HepG2 (cell line): ENCODE results near the gene PRADC1. TPM values are rescaled to one million over a fixed set of nuclear protein-coding genes. Genes with fewer than 3 reads are reported as not detected.

Experiments used
- BCLAF1 ChIP-seq: fragments of 450-650 bp; IDR thresholded peaks from 2 replicates; pipeline ENCODE4 v1.6.1; 2017; ENCODE audit warnings: mild to moderate bottlenecking
- E2F1 ChIP-seq: sonication (generic); formaldehyde crosslinking; IDR thresholded peaks from 2 replicates; pipeline ENCODE4 v1.5.0; 2020; ENCODE audit warnings: missing genetic modification reagents
- FOSL1 ChIP-seq: sonication (generic); formaldehyde crosslinking; IDR thresholded peaks from 2 replicates; pipeline ENCODE4 v1.9.0; 2021; ENCODE audit warnings: missing genetic modification reagents, borderline replicate concordance
- KLF12 ChIP-seq: sonication (generic); formaldehyde crosslinking; IDR thresholded peaks from 2 replicates; pipeline ENCODE4 v1.4.0; 2020; ENCODE audit warnings: missing genetic modification reagents, borderline replicate concordance
- LBX2 ChIP-seq: sonication (generic); formaldehyde crosslinking; IDR thresholded peaks from 2 replicates; pipeline ENCODE4 v1.5.0; 2020; ENCODE audit warnings: missing genetic modification reagents, mild to moderate bottlenecking, borderline replicate concordance
- PHF5A ChIP-seq: IDR thresholded peaks from one replicate; pipeline ENCODE4 v1.6.1; 2018; ENCODE audit warnings: low read depth, missing genetic modification reagents; ENCODE audit not compliant: unreplicated experiment
- RCOR2 ChIP-seq: IDR thresholded peaks from 2 replicates; pipeline ENCODE4 v1.6.1; 2016; ENCODE audit warnings: missing biosample characterization, missing genetic modification reagents
- SPEN ChIP-seq: sonication (generic); formaldehyde crosslinking; IDR thresholded peaks from 2 replicates; pipeline ENCODE4 v1.5.1; 2020; ENCODE audit warnings: low read depth, mild to moderate bottlenecking, missing genetic modification reagents
- ZFP36L1 ChIP-seq: sonication (generic); formaldehyde crosslinking; IDR thresholded peaks from 2 replicates; pipeline ENCODE4 v1.8.0; 2022; ENCODE audit warnings: mild to moderate bottlenecking, missing genetic modification reagents, moderate library complexity
- ZNF124 ChIP-seq: sonication (generic); formaldehyde crosslinking; IDR thresholded peaks from 2 replicates; pipeline ENCODE4 v1.4.0; 2020; ENCODE audit warnings: missing genetic modification reagents
- polyA plus RNA-seq, 8 experiments: library from polyadenylated mRNA; depleted of rRNA in 3 of 8; stranded (reverse) in 7 of 8; unstranded in 1 of 8; fragments of >200 nt; fragmentation: Illumina TruSeq in 4 of 8; extraction: Trizol in 4 of 8; gene quantifications; 2 replicates each; pipeline versions ENCODE4 v1.2.1 to v1.2.3, GENCODE V29; 2011 to 2016; ENCODE audit warnings: low read depth in 4 of 8, missing spikeins in 1 of 8, mixed read lengths in 1 of 8; ENCODE audit not compliant: insufficient read depth in 1 of 8
- total RNA-seq, 5 experiments: library from RNA; depleted of rRNA; stranded (reverse); fragments of >200 nt; fragmentation: Illumina TruSeq; extraction: Trizol; gene quantifications; 2 replicates each; pipeline ENCODE4 v1.2.3, GENCODE V29; 2016; ENCODE audit warnings: low read depth in 1 of 5
- TF ChIP-seq, protein P1 (sequence below): sonication (generic); formaldehyde crosslinking; IDR thresholded peaks from 2 replicates; pipeline ENCODE4 v1.4.0; 2020; ENCODE audit warnings: mild to moderate bottlenecking, missing genetic modification reagents
- TF ChIP-seq, protein P2 (sequence below): sonication (generic); formaldehyde crosslinking; IDR thresholded peaks from 2 replicates; pipeline ENCODE4 v1.4.0; 2020; ENCODE audit warnings: missing genetic modification reagents, mild to moderate bottlenecking, borderline replicate concordance
- TF ChIP-seq, protein P3 (sequence below): sonication (generic); formaldehyde crosslinking; IDR thresholded peaks from 2 replicates; pipeline ENCODE4 v1.4.0; 2020; ENCODE audit warnings: mild to moderate bottlenecking, missing genetic modification reagents, borderline replicate concordance
- TF ChIP-seq, protein P4 (sequence below), 2 experiments: sonication (generic) in 1 of 2; formaldehyde crosslinking in 1 of 2; IDR thresholded peaks; 2 replicates each; pipeline versions ENCODE4 v1.6.1 to v1.9.0; 2014 to 2022; ENCODE audit warnings: antibody characterized with exemption in 1 of 2, borderline replicate concordance in 1 of 2, inconsistent platforms in 1 of 2, low read depth in 1 of 2, missing genetic modification reagents in 1 of 2

Gene PRADC1
- total and polyA plus RNA-seq, 2 of the 13 experiments (the other 11 are each of a cell fraction or from before 2014, with no cell fraction given), result 12.1 to 37.2 TPM

DNA sequence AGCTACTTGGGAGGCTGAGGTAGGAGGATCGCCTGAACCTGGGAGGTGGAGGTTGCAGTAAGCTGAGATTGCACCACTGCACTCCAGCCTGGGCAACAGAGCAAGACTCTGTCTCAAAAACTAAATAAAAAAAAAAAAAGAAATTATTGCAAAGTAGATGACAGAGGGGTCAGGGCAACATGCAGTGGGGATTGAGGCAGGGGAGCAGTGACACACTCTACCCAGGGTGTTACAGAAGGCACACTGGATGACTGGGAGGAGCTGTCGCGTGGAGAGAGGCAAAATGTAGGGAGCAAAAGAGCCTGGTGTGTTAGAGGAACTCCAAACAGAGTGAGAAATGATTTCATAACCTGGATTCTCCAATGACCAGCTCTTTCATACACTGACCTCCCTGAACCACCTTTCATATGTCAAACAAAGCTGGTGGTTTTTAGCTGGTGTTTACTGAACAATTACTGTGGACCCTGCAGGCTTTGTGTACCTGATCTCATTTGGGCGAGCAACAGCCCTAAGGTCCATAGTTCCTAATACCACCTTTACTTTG, 29.1 kb upstream of the PRADC1 start (continued):
- TF ChIP-seq, protein P1, sequence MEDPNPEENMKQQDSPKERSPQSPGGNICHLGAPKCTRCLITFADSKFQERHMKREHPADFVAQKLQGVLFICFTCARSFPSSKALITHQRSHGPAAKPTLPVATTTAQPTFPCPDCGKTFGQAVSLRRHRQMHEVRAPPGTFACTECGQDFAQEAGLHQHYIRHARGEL (CRISPR knock-in tag), result no peak
- TF ChIP-seq SPEN (CRISPR knock-in tag), result no peak
- TF ChIP-seq, protein P2, sequence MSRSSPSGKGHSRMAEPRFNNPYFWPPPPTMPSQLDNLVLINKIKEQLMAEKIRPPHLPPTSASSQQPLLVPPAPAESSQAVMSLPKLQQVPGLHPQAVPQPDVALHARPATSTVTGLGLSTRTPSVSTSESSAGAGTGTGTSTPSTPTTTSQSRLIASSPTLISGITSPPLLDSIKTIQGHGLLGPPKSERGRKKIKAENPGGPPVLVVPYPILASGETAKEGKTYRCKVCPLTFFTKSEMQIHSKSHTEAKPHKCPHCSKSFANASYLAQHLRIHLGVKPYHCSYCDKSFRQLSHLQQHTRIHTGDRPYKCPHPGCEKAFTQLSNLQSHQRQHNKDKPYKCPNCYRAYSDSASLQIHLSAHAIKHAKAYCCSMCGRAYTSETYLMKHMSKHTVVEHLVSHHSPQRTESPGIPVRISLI (CRISPR knock-in tag), result no peak; the same call in 1 of the 2 replicates
- peak; percentile 75; the same call in 1 of the 2 replicates for TF ChIP-seq ZNF124 (CRISPR knock-in tag)
- TF ChIP-seq FOSL1, result no peak
- TF ChIP-seq ZFP36L1 (CRISPR knock-in tag), result no peak
- TF ChIP-seq, protein P3, sequence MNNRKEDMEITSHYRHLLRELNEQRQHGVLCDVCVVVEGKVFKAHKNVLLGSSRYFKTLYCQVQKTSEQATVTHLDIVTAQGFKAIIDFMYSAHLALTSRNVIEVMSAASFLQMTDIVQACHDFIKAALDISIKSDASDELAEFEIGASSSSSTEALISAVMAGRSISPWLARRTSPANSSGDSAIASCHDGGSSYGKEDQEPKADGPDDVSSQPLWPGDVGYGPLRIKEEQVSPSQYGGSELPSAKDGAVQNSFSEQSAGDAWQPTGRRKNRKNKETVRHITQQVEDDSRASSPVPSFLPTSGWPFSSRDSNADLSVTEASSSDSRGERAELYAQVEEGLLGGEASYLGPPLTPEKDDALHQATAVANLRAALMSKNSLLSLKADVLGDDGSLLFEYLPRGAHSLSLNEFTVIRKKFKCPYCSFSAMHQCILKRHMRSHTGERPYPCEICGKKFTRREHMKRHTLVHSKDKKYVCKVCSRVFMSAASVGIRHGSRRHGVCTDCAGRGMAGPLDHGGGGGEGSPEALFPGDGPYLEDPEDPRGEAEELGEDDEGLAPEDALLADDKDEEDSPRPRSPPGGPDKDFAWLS (CRISPR knock-in tag), result no peak
- no peak for TF ChIP-seq E2F1 (CRISPR knock-in tag)
- TF ChIP-seq LBX2 (CRISPR knock-in tag), result no peak
- TF ChIP-seq KLF12, result no peak
- no peak for TF ChIP-seq BCLAF1
- TF ChIP-seq, protein P4, sequence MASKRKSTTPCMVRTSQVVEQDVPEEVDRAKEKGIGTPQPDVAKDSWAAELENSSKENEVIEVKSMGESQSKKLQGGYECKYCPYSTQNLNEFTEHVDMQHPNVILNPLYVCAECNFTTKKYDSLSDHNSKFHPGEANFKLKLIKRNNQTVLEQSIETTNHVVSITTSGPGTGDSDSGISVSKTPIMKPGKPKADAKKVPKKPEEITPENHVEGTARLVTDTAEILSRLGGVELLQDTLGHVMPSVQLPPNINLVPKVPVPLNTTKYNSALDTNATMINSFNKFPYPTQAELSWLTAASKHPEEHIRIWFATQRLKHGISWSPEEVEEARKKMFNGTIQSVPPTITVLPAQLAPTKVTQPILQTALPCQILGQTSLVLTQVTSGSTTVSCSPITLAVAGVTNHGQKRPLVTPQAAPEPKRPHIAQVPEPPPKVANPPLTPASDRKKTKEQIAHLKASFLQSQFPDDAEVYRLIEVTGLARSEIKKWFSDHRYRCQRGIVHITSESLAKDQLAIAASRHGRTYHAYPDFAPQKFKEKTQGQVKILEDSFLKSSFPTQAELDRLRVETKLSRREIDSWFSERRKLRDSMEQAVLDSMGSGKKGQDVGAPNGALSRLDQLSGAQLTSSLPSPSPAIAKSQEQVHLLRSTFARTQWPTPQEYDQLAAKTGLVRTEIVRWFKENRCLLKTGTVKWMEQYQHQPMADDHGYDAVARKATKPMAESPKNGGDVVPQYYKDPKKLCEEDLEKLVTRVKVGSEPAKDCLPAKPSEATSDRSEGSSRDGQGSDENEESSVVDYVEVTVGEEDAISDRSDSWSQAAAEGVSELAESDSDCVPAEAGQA (IDR thresholded peaks at IDR 0.05; ENCODE audit: low read depth), result 0 out of 2 replicates have a peak, but pooled peaks have one; percentile 25
- TF ChIP-seq, protein P4 (CRISPR knock-in tag; IDR thresholded peaks at IDR 0.05; ENCODE audit: borderline replicate concordance), result no peak
- TF ChIP-seq RCOR2 (CRISPR knock-in tag), result peak; percentile 77; the same call in 1 of the 2 replicates
- TF ChIP-seq PHF5A, result peak; percentile 88
